ENCODE data around the gene SPG21. TPM values are rescaled to one million over a fixed set of nuclear protein-coding genes. Genes with fewer than 3 reads are reported as not detected.

Gene SPG21
- total and polyA plus RNA-seq, 7 donors: 60.3 to 116 (median 95.7) TPM

DNA sequence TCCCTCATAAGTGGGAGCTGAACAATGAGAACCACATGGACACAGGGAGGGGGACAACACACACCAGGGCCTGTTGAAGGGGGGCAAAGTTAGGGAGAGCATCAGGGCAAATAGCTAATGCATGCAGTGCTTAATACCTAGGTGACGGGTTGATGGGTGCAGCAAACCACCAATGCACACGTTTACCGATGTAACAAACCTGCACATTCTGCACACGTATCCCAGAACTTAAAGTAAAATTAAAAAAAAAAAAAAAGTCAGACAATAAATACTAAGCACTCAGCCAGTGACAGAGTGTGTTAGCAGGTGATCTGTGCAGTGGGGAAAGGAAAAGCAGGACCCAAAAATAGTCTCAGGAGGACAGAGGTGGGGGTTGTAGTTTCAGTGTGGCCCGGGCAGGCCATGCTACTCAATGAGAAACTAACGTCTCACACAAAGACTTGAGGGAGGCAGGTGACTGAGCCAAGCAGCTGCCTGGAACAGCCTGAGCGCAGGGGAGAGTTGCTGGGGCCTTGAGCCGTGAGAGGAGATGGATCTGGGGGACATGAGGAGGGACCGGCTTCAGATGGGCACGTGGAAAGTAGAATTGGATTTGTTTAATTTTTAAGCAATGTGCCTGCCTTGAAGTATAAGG, 59.6 kb downstream of the SPG21 start:
- H3K27ac ChIP-seq: no peak overlapping the region
- no peak for DNase-seq
- H3K36me3 ChIP-seq: peaks cover 0 to 16% (median 0%) of the 10 kb centered on the region in 4 donors
- H3K9me3 ChIP-seq: no peaks in the 10 kb centered on the region
- no peaks in the 10 kb centered on the region for H3K27me3 ChIP-seq
- H3K4me1 ChIP-seq: no peaks in the 10 kb centered on the region
- TF ChIP-seq POLR2A (IDR thresholded peaks at IDR 0.05) (no peak), CTCF (IDR thresholded peaks at IDR 0.05) (no peak), POLR2AphosphoS5 (IDR thresholded peaks at IDR 0.05) (no peak), EP300 (IDR thresholded peaks at IDR 0.05) (no peak)
- WGBS, 2 donors: 88 to 91% methylated on average over 10 of the region's 10 CpGs
- no peak overlapping the region for H3K4me3 ChIP-seq
- intact Hi-C loops (cut with DNase I): no loop called here

DNA sequence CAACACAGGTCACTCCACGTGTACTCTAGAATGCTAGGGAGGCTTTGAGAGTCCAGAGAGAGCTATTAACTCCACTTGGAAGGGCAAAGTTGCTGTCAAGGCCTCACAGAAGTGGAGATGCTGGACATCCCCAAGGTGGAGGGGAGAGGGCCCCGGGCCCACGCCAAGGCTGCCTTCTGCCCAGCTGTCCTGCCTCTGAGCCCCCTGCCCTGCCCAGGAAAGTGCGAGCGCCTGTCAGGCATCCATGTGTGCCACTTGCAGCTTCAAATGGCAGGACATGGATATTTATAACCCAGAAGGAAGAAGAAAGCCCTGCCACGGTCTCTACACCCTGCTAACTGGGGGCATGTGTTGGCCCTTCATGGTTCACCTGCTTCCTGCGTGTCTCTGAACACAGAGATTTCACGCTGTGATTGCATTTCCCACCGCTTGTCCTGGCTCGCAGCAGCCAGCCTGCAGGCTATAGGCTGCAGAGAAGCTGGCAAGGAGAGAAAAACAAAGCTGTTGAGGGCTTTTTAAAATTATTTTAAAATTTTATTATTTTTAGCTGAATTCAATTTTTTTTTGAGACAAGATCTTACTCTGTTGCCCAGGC, 61.0 kb downstream of the SPG21 start:
- intact Hi-C loops (cut with DNase I): no loop called here
- Histone ChIP-seq H3K4me1 (no peaks in the 10 kb centered on the region), H3K27ac (no peak overlapping the region), H3K4me3 (no peak overlapping the region), H3K36me3 (peaks cover 0 to 11% (median 0%) of the 10 kb centered on the region in 4 donors), H3K27me3 (no peaks in the 10 kb centered on the region), H3K9me3 (no peaks in the 10 kb centered on the region)
- WGBS, 2 donors: 73 to 85% methylated on average over 10 of the region's 10 CpGs
- TF ChIP-seq CTCF (IDR thresholded peaks at IDR 0.05): no peak
- no peak for DNase-seq

- Histone ChIP-seq H3K36me3 (peaks cover 0 to 6% (median 0%) of the 10 kb centered on the region in 4 donors), H3K4me3 (no peak overlapping the region), H3K9me3 (no peaks in the 10 kb centered on the region), H3K27ac (no peak overlapping the region), H3K27me3 (no peaks in the 10 kb centered on the region), H3K4me1 (peaks cover 0 to 6% (median 0%) of the 10 kb centered on the region in 4 donors)
- no peak for TF ChIP-seq EP300 (IDR thresholded peaks at IDR 0.05)
- TF ChIP-seq CTCF (IDR thresholded peaks at IDR 0.05): no peak
- no peak for TF ChIP-seq POLR2A (IDR thresholded peaks at IDR 0.05)
- TF ChIP-seq POLR2AphosphoS5 (IDR thresholded peaks at IDR 0.05): no peak
- WGBS, 2 donors: 85 to 92% methylated on average over 8 of the region's 8 CpGs
- intact Hi-C loops (cut with DNase I): no loop called here
- no peak for DNase-seq
These were observed 63.1 kb downstream of the SPG21 start for GRCh38 chr15:64926661-64927060.

GRCh38 chr15:64925335-64926330, 64.1 kb downstream of the SPG21 start:
- intact Hi-C loops (cut with DNase I): no loop called here
- H3K36me3 ChIP-seq: no peaks in the 10 kb centered on the region
- WGBS, 2 donors: 89 to 92% methylated on average over 13 of the region's 13 CpGs
- no peaks in the 10 kb centered on the region for H3K27me3 ChIP-seq
- no peaks in the 10 kb centered on the region for H3K9me3 ChIP-seq
- TF ChIP-seq POLR2AphosphoS5 (IDR thresholded peaks at IDR 0.05): no peak
- no peak for TF ChIP-seq EP300 (IDR thresholded peaks at IDR 0.05)
- no peak for TF ChIP-seq POLR2A (IDR thresholded peaks at IDR 0.05)
- TF ChIP-seq CTCF (IDR thresholded peaks at IDR 0.05): no peak
- peaks cover 0 to 6% (median 0%) of the 10 kb centered on the region in 4 donors for H3K4me1 ChIP-seq
- no peak overlapping the region for H3K4me3 ChIP-seq
- no peak for DNase-seq
- H3K27ac ChIP-seq: no peak overlapping the region

Data from sigmoid colon (tissue), 7 donors.